Activated CD4-positive, alpha-beta T cell treated with anti-CD3 and anti-CD28 coated beads, Interleukin-2, amount 50 U/mL, for 1 hour (primary cell): ENCODE measurements around the gene SLFN12L.
"Not testable (repeated sequence)": the region's sequence is repeated elsewhere in the genome, so short reads cannot be mapped to it uniquely, and the experiment has no call there.

ENCODE experiments used
- DNase-seq: peaks from one replicate; pipeline ENCODE4 v3.0.0-alpha.2; 2020

SLFN12L gene

DNA sequence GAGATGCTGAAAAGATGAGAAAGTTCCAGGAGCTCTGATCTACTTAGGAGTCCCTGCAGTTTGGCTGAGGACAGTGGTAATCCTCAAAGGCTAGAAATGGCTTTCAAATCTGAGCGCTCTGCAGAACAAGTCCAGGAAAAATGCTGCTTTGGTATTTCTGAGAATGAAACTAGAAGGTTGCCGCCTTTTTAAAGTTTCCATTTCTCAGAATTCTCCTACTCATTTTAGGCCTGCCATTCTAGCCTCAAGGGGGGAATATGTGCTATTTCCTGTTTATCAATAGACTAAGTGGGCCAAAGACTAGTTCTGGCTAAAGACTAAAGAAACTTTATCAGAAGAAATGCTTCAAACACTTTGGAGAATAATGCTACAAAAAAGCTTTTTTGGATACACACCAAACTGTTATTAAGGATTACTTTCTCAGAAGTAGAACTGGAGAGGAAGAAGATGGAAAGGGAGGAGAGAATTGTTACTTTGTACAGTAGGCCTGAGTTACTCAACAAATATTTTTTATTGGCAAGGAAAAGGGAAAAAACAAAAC is at the start of gene SLFN12L:
Gene SLFN12L, minus strand, starts transcription at position 78 of the 541 bp plus-strand sequence. CDS start 15,314 bp downstream, outside the sequence.
- no peak for DNase-seq

DNA sequence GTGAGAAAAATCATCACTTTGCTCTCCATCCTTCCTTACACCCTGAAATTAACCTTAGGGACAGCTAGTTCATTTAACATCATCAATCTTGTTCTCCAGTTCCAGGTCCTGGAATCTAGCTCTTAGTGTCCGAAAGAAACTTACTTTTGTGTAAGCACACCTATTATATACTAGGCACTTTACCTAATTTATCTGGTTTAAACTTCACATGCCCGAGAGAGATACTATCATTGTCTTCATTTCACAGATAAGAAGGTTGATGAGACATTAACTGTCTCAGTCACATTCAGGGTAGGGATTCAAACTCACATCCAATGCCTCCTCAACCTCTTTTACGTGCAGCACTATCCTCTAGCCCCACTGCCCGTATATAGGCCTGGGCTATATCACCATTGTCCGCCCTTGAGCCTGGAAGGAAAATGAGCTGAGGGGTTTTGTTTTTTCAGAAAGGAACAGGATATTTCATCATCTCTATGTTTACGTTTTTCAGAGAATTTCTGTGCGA is 49.1 kb upstream of the SLFN12L start:
- DNase-seq: no peak

DNA sequence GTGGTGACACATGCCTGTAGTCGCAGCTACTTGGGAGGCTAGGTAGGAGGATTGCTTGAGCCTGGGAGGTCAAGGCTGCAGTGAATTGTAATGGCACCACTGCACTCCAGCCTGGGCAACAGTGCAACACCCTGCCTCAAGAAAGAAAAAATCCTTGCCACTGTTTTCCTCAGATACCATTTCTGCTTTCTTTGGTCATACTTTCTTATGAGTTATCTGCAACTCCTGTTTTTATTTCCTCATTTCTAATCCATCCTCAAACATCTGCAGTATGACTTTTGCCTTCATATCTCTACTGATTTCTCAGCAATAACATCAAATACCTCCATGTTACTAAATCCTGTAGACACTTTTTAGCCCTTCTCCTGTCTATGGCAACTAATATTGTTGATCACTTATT is 46.6 kb upstream of the SLFN12L start:
- no peak for DNase-seq

DNA sequence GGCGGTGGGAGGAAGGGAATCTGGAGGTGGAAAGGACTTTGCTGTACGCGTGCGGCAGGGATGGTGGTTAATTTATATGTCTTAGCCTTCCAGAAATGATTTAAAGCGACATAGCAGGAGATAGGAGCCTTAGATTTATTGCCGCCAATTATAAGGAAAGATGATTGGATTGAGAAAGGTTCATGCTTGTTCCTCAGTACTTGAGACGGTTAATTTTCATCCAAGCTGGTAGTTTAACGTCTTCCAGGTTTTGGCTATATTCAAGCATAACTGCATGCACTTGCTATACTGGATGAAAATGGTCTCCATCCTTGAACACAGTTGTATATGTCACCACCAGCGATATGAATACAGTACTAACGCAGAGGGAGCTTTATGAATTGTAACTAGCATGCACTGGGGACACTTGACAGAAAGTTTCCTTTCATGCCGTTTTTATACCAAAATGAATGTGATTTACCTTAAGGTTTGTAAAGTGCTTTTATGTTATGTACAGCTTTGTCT is 41.5 kb upstream of the SLFN12L start:
- DNase-seq: no peak

DNA sequence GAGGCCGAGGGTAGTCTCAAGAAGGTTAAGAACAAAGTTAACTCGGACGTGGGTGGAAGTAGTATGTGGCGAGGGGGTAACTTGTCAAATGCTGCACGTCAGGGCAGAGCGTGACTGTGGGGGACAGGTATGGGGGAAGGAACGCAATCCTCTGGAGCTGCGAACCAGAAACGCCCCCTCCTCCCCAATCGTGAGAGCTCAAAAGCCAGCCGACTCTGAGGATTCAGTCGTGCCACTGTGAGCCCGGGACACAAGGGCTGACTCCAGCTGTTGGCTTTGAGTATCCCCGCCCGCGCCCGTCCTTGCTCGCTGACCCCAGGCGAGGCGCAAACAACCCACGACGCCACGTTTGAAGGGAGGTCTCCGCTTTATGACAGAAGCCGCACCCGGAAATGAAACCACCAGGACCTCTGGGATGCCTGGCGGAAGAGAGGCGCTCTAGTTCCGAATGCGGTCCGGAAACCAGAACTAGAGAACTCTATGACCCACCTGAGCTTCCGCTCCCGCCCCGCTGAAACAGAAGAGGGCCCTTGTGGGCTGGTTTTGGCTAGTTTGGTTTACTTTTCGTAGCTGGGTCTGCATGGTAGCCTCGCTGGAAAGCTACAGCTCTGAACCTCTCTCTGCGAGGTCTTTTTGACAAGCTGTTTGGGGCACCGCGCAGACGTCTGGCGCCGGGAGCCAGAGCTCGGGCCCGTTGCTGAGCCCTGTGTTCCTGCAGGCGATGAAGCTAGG is 40.9 kb upstream of the SLFN12L start, which contains the start of gene PEX12:
Gene PEX12, minus strand, starts transcription at position 375 of the 732 bp plus-strand sequence. CDS start 550 bp downstream, outside the sequence.
- DNase-seq: peak; percentile 83

DNA sequence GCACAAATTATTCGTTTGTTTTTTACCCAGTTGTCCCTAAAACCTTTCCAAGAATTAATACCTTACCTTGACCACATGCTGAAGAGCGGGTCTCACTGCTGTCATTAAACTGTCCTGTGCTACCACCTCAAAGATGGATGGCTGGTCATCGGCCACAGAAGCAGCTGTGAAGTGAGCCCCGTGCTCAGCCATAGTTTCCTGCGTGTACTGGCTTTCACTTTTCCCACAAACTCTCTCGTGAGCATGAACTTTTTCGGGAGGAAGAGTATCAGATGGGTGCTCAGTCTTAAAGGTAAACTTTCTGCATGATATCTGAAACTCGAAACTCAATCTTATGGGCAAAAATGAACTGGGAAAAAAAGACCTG is 40.3 kb upstream of the SLFN12L start:
- no peak for DNase-seq

DNA sequence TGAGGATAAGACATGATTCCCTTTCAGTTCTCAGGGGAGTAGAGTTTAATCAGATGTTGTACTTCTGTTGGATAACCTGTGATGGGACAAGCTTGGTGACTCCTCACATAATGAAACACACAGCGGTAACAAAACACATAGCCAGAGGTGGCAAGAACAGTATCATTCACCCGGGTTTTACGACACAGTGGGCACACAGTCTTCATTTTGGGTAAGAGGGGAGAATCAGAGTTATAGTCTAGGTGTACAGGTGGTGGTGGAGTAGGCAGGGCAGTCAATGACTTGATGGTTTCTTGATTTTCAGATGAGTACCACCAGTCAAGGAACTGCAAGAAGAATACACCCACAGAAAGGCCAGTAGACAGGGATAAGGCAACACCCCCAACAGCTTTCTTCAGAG is 38.3 kb upstream of the SLFN12L start:
- DNase-seq: no peak

DNA sequence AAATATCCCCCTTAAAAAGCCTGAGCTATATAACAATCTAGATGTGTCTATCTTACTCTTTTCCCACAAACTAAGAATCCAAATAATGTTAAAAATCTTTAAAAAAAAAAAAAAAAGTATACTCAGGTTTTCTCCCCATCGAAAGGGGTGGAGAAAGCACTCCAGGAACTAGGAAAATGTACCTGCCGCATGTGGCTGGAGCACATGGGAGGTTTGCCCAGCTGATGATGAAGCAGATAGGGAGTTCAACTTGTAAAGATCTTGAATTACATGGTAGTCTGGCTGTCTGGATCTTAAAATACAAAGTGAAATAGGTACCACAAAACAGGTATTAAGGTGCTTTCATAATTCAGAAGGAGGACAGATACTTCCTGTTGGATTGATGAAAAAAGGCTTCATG is 31.9 kb upstream of the SLFN12L start:
- no peak for DNase-seq

DNA sequence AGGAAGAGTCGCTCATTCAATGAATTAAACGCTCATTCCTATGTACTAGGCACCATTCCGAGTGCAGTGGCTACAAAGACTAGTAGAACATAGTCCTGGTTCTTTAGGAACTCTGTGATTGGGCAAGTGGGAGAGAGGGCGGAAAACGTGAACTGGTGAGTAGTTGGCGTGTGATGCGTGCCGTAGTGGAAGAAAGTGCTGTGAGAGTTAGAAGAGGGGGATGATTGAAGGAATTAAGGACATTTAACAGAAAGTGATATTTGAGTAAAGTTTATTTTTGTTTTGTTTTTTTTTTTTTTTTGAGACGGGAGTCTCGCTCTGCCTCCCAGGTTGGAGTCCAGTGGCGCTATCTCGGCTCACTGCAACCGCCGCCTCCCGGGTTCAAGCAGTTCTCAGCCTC is 31.1 kb upstream of the SLFN12L start:
- DNase-seq: peak; percentile 31

DNA sequence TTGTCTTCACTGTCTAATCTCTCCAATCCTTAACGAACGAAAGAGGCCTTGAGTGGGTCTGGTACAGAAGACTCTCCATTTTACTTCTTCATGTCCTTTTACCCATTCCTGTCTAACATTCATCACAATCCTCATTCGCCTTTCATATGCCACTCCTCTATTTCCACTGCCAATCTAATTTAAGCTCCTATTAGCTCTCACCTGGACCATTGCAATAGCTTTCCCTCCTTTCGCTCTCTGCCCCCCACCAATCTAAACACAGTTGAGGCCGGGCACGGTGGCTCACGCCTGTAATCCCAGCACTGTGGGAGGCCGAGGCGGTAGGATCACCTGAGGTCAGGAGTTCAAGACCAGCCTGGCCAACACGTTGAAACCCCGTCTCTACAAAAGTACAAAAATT is 29.5 kb upstream of the SLFN12L start:
- no peak for DNase-seq

DNA sequence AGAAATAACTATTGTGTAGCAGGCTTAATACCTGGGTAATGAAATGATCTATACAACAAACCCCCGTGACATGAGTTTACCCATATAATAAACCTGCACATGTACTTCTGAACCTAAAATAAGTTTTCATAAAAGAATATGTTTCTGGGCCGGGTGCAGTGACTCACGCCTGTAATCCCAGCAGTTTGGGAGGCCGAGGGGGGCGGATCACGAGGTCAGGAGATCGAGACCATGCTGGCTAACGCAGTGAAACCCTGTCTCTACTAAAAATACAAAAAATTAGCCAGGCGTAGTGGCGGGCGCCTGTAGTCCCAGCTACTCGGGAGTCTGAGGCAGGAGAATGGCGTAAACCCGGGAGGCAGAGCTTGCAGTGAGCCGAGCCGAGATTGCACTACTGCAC is 25.7 kb upstream of the SLFN12L start:
- not testable (repeated sequence) for DNase-seq

DNA sequence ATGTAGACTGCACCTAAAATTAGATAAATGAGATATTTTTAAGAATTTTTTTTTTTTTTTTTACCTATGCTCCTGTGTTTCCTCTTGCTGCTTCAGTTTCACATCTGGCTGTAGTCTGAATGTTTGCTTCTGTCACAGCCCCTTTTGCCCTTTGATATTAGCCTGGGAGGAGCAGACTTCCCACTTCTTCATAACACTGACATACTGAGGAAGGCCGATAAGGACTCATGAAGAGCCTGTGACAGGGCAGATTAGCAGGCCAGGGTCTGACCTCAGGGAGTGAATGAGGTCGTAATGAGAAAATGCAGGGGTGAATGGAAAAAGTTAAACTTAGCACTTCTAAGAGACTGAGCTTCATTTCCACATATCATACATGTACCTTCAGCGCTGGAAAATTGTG is 23.2 kb upstream of the SLFN12L start, which contains the start of gene SLFN14:
Gene SLFN14, minus strand, starts transcription at position 117 of the 400 bp plus-strand sequence. CDS start 2,757 bp downstream, outside the sequence.
- no peak for DNase-seq

DNA sequence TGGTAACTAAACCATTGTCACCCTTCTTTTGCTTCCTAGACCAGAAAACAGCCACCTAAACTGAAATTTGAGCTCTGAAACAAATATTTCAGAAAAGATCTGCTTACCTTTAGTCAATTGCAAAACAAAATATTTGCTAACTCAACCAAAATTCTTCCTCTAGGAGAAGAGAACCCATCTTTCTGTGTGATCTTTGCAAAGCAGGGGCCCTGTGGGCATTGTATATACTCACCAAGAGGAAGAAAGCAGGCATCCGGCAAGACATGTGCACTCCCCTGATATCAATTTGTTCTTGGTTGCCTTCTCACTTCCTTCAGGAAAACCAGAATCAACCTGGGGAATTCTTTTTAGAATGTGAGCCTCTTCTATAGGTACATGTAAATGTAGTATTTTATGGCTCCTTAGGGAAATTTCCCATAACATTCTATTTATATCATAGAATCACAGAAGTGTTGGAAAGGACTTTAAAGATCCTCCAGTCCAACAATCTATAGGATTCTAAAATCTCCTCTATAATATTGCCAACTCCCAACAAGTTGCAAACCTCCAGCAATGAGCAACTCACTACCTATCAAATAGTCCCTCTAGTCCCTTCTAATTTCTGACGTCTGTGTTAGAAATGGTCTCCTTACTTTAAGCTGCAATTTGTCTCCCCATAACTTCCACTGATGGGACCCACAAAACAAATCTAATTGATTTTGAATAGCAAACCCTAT is 22.2 kb upstream of the SLFN12L start:
- no peak for DNase-seq

DNA sequence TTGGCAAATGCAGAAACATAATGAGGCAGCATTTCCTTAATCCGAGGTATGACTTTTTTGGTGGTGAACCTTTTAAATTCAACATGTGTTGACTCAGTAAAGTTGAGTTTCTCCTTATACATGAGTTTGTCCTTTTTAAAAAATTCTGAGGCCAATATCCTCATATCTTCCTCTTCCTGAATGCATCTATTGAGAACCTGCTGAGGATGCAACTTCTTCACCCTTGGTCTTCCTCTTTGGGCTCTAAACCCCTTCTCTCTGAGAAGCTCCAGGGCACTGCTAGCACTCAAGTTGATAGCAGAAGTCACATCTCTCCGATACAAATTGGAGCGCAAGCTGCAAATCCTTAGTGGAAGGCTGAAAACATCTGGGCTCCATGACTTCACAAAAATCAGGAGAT is 19.9 kb upstream of the SLFN12L start:
- no peak for DNase-seq

DNA sequence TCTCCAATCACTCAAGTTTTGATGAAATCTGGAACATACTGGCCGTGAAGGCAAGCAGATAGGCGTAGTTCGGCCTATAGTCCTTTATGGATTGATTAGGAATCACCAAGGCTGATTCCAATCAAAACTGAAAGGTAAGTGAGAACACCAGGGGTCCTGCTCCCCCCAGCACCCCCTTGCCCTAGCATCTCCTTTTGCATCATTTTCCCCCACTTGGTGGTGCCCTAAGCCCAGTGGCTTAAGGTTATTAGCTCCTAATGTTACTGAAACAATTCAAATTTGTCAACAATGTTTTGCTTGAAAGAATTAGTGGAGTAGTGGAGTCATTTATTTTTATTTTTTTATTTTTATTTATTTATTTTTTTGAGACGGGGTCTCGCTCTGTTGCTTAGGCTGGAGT is 18.2 kb upstream of the SLFN12L start:
- DNase-seq: peak; percentile 3

DNA sequence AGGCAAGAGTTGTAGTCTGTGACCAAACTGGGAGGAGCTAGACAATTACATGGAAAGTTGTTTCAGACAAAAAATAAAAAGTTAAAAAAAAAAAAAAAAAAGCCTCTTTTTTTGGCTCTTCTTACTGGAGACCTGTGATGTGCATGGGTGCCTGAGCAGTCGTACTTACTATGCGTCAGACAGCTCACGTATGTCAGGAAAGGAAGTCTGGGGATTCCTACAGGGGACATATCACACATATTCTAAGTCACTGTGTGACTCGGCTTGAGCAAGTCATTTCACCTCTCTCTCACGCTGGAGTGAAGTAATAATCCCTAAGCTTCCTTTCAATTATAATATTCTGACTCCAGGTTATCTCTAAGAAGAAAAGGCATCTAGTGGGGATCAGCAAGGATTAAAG is 17.2 kb upstream of the SLFN12L start:
- DNase-seq: no peak

DNA sequence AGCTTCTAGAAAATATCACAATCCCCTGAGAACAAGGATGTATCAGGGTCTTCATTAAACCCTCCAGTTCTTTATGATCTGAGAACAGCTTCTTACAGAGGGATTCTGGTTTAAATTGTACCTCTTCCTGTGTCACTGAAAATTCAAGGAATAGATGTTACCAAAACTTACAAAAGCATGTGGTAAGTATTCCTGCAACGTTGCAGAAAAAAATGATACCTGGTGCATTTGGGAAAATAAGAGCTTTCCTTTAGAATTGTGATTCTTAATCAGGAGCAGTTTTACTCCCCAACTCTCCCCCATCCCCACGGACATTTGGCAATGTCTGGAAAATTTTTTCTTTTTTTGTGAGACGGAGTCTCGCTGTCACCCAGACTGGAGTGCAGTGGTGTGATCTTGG is 15.8 kb upstream of the SLFN12L start:
- DNase-seq: no peak

DNA sequence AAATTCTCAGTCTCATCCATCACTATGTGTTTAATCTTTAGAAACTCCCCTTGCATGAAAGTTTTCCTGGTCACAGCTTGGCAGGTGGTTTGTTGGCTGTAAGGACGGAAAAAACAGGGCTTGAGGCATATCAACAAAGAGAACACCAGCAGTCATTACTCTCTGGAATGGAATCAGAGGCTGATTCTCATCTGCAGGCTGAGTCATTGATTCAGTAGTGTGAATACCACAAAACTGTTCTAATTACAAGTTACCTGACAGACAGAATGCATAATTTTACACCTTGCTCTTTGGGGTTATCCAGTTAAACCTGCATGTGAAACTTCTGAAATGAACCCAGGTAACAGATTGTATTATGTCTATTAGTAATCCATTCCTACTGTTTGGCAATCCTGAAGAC is 11.5 kb upstream of the SLFN12L start:
- DNase-seq: no peak

DNA sequence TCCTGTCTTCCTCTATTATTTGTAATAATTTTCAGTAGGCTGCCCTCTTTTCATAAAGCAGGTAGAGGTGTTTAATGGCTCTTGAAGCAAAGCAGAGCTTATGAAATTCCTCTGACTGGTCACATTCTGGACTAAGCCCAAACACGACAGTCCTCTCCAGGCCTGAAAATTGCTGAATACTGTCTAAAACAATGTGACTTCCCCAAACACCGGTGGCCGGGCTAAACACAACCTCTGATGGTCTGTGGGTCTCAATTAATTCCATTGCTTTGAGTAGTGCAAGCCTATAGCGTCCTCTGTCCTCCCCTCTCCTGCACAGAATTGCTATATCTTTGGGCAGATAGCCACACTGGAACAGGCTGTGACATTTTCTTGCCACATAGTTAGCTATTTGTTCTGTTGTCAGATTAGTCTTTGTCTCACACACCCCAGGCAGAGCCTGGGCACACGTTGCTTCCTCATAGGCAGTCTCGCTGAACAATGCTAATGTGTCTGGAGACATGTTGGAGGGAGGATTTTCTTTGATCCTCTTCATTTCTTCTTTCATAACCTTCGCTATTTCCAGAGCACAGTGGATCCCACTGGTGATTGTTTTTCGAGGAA is 10.8 kb upstream of the SLFN12L start:
- no peak for DNase-seq

DNA sequence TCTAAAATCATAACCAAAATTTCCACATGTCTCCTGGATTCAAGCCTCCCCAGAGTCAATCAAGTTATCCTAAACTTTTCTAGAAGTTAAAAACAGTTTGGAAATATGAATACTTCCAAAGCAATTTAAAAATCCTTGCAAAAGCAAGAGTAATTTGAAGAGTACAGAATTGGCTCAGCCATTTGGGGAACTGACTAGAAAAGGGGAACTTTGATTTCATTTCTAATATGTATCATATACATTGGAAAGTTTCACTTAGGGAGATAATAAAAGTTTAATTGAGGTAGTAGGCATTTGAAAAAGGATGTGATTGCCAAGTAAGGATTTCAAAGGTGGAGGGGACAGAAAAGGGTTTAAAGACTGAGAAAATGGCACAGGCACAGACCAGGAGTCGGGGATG is 9.0 kb upstream of the SLFN12L start:
- DNase-seq: no peak

DNA sequence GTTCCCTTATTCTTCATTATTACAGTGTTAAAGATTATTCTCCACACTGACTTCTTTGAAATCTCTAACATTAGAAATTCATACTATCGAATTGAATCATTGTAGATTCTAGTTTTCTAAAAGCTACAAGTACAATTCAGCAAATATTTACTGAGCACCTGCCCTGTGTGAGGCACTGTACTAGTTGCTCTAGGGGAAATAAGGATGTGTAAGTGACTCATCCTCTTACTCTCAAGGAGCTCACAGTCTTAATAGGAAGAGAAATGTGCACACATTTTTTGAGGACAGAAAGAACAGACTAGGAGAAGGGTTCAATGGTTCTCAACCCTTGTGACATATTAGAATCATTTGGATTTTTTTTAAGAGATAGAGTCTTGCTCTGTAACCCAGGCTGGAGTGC is 7.7 kb upstream of the SLFN12L start:
- no peak for DNase-seq

DNA sequence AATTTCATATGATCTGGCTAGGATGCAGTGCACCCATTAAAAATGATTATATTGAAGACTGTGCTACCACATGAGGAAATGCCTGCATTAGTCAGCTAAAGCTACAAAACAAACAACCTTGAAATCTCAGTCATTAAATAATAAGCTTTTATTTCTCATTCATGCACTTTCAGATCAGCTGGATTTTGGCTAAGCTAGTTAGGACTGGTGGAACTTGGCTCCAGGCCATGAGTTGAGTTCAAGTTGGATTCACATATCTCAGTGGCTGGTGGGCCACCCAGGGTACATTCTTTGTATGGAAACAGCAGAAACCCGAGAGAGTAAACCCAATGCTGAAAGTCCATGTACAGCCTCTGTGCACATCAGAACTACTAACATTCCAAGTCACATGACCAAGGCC is 6.4 kb upstream of the SLFN12L start:
- DNase-seq: no peak

DNA sequence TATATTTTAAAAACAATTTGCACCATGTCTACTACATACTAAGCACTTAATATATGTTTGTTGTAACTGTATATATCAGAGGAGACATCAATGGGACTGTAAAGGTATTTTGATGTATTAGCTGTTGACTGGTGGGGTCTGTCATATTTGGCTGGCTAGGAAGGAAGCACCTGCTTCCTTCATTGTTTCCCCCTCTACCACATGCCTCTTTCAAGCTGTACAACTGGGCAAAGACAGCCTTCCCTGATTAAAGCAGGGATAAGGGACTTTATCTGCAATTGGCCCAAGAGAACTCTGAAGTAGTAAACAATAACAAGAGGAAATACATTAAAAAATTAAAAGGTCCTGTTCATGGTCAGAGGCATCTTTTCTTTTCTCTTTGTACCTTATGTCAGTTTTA is 5.5 kb upstream of the SLFN12L start:
- DNase-seq: no peak
